Breast epithelium (tissue), 3 donors: Measurements from ENCODE around the gene DHFR2.

Experiments used
- CTCF ChIP-seq, 3 donors: fragments of 450-650 bp; IDR thresholded peaks; one replicate each; pipeline ENCODE4 v1.5.1; 2016 to 2017; ENCODE audit warnings: antibody characterized with exemption in 3 of 3, mild to moderate bottlenecking in 3 of 3, moderate library complexity in 3 of 3
- POLR2A ChIP-seq: fragments of 450-650 bp; IDR thresholded peaks from one replicate; pipeline ENCODE4 v1.6.1; 2016; ENCODE audit warnings: antibody characterized with exemption, mild to moderate bottlenecking, moderate library complexity

DNA sequence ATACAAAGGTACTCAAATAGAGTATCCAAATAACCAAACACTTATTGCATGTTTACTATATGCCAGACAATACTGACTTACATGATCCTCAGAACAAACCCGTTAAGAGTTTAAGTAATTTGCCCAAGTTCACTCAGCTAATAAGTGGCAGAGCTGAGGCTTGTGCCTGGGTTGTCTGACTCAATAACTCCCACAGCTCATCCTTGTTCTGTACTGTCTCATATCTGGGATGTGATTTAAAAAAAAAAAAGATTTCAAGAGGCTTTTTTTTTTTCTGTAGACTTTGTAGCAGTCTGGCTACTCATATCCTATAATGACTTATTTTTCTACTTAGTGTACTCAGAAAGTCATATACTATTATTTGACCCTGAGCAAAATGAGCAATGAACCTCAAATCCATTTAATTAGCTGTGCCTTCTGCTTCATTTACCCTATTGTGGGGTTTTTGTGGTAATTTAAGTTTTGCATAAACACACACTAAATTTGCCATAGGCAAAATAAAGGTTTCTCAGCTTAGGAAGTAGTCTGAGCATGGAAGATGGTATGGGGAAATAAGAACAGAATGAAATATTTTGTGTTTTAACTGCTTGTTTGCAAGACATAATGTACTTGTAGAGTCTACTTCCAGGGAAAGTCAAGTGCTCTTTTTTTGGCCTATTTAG, 3.2 kb upstream of the DHFR2 start:
- TF ChIP-seq CTCF (IDR thresholded peaks at IDR 0.05): no peak
- no peak for TF ChIP-seq POLR2A
